Heart left ventricle (tissue), 16 donors: ENCODE results near the gene ARL14EP. TPM values are rescaled to one million over a fixed set of nuclear protein-coding genes. Genes with fewer than 3 reads are reported as not detected.

ENCODE experiments used
- ATAC-seq, 4 donors: fragments of 200-7000 bp; cut with Tn5 transposase; one replicate each; pipeline ENCODE4 v1.9.1; 2020 to 2022; ENCODE audit warnings: moderate library complexity in 4 of 4, mild to moderate bottlenecking in 3 of 4, moderate number of reproducible peaks in 1 of 4
- DNase-seq, 5 donors: peaks; one replicate each; pipeline ENCODE4 v3.0.0-alpha.2; 2020
- H3K27ac ChIP-seq, 12 donors: fragments of 200-600 bp; sonication (generic) in 4 of 12; one replicate each; pipeline versions ENCODE4 v1.5.0 to v1.8.0; 2016 to 2022; ENCODE audit warnings: mild to moderate bottlenecking in 2 of 12
- H3K27me3 ChIP-seq, 9 donors: fragments of 200-600 bp; sonication (generic) in 2 of 9; one replicate each; pipeline versions ENCODE4 v1.5.1 to v1.8.0; 2016 to 2022; ENCODE audit warnings: mild to moderate bottlenecking in 3 of 9
- H3K36me3 ChIP-seq, 9 donors: fragments of 200-600 bp; sonication (generic) in 2 of 9; one replicate each; pipeline versions ENCODE4 v1.5.0 to v1.8.0; 2018 to 2022; ENCODE audit warnings: mild to moderate bottlenecking in 2 of 9
- H3K4me1 ChIP-seq, 12 donors: fragments of 200-600 bp; sonication (generic) in 4 of 12; one replicate each; pipeline versions ENCODE4 v1.5.0 to v1.8.0; 2016 to 2022; ENCODE audit warnings: mild to moderate bottlenecking in 3 of 12
- H3K4me3 ChIP-seq, 12 donors: fragments of 200-600 bp; sonication (generic) in 4 of 12; one replicate each; pipeline versions ENCODE4 v1.5.0 to v1.8.0; 2017 to 2022; ENCODE audit warnings: mild to moderate bottlenecking in 9 of 12, moderate library complexity in 4 of 12
- H3K9me3 ChIP-seq, 12 donors: fragments of 200-600 bp; sonication (generic) in 4 of 12; one replicate each; pipeline versions ENCODE4 v1.5.0 to v1.8.0; 2016 to 2022; ENCODE audit warnings: mild to moderate bottlenecking in 1 of 12
- POLR2A ChIP-seq, 2 donors: fragments of 450-650 bp; IDR thresholded peaks; one replicate each; pipeline ENCODE4 v1.6.1; 2017; ENCODE audit warnings: antibody characterized with exemption in 2 of 2, mild to moderate bottlenecking in 2 of 2, moderate library complexity in 2 of 2
- WGBS, 4 donors: extraction: QIAGEN DNeasy Blood & Tissue Kit in 2 of 4; methylation state at CpG; one replicate each; pipeline versions ENCODE4 v1.1.5 to v1.1.7; 2013 to 2018; 5-methylcytosine and 5-hydroxymethylcytosine counted together
- intact Hi-C, 10 donors: fragments of 100-400 bp; cut with DNase I; formaldehyde crosslinking; loops; one replicate each; pipeline versions ENCODE4 v1.11.1 to v1.14.2; 2022
- polyA plus RNA-seq, 2 donors: library from polyadenylated mRNA; stranded (reverse); fragments of 200-250 nt; gene quantifications; one replicate each; pipeline ENCODE4 v1.2.3, GENCODE V29; 2013
- total RNA-seq, 9 donors: library from RNA; depleted of rRNA in 2 of 9; stranded (reverse); fragments of >200 nt in 2 of 9; fragmentation: NEBNext Ultra II Directional in 3 of 9; extraction: Animal tissue kit (Norgen Biotek cat#: 25700) in 3 of 9; gene quantifications; one replicate each; pipeline versions ENCODE4 v1.1.0 to v1.2.4, GENCODE V29; 2016 to 2023
- TF ChIP-seq, protein P1 (sequence below), 12 donors: fragments of 200-600 bp; sonication (generic) in 4 of 12; IDR thresholded peaks; one replicate each; pipeline versions ENCODE4 v1.5.0 to v1.8.0; 2018 to 2022; ENCODE audit warnings: antibody characterized with exemption in 12 of 12, mild to moderate bottlenecking in 5 of 12
- donor health status: ischemic (EF 13 %, LVEDD 7.1; RV severe dilation, severe dysfunction).
- donor health status: healthy with polysubstance abuse.
- donor health status: DM: no; HTN: yes; CAD: no.
- donor health status: DM: no; HTN: no; CAD: no.
- donor health status: ischemic (EF 25% LVEDD 6.9; RV normal size, moderate dysfunction).
- donor health status: ischemic (EF 25% LVEDD 5.7; RV mildly dilated, moderate dysfunction).
- donor health status: healthy.
- donor health status: DM: yes; HTN: yes; CAD: no.
- donor health status: ischemic (EF 35%, LVEDD 5.7; RV mildly dilated, moderate dysfunction).
- donor health status: nonischemic (EF 11% LVEDD 7.7; RV severe dilation, severe dysfunction).
- donor health status: DM: yes; HTN: yes; CAD: no.
- donor health status: PGD.
- donor health status: ischemic (EF 29% LVEDD 5.4; RV normal size, mild dysfunction).
- donor health status: nonischemic (EF 23%, LVEDD 6.1; RV moderate dilation, normal function).

Gene ARL14EP
- total and polyA plus RNA-seq, 11 donors: 13.1 to 43.8 (median 30.1) TPM

DNA sequence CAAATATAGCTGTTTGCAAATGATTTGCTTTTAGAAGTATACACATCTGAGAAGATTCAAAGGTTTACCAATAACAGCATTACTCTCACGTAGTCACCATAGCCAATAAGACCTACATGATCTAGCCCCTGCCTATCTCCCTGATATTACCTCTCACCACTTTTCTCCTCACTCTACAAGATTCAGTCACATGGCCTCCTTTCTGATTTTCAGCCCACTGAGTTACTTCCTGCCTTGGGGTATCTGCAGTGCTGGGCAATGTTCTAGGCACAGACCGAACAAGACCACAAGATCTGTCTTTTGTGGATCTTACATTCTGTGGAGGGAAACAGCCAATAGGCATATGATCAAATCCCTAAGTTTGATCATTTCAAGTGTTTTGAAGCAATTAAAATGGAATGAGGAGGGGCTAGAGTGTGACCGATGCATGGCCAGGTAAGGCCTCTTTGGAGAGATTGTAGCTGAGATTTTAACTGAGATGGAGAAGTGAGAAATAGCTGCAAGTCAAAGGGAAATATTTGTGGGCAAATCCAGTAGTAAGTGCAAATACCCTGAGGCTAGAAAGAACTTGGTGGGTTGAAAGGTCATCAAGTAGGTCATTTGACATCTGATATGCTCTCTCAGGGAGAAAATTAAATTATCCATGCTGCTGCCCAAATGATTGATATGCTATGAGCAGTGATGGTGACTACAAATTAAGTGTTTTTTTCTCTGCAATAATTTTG, 43.1 kb downstream of the ARL14EP start:
- no peak for TF ChIP-seq POLR2A (IDR thresholded peaks at IDR 0.05)
- TF ChIP-seq, protein P1, sequence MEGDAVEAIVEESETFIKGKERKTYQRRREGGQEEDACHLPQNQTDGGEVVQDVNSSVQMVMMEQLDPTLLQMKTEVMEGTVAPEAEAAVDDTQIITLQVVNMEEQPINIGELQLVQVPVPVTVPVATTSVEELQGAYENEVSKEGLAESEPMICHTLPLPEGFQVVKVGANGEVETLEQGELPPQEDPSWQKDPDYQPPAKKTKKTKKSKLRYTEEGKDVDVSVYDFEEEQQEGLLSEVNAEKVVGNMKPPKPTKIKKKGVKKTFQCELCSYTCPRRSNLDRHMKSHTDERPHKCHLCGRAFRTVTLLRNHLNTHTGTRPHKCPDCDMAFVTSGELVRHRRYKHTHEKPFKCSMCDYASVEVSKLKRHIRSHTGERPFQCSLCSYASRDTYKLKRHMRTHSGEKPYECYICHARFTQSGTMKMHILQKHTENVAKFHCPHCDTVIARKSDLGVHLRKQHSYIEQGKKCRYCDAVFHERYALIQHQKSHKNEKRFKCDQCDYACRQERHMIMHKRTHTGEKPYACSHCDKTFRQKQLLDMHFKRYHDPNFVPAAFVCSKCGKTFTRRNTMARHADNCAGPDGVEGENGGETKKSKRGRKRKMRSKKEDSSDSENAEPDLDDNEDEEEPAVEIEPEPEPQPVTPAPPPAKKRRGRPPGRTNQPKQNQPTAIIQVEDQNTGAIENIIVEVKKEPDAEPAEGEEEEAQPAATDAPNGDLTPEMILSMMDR (IDR thresholded peaks at IDR 0.05): no peak
- WGBS, 4 donors: 95 to 98% (median 96%) methylated on average over 3 of the region's 3 CpGs
- H3K4me1 ChIP-seq: peaks cover 0 to 12% (median 0%) of the 10 kb centered on the region in 12 donors
- no peak for ATAC-seq
- intact Hi-C loops: no loop called here
- no peaks in the 10 kb centered on the region for H3K9me3 ChIP-seq
- H3K4me3 ChIP-seq: no peak overlapping the region
- no peaks in the 10 kb centered on the region for H3K27me3 ChIP-seq
- no peak overlapping the region for H3K27ac ChIP-seq
- DNase-seq: no peak
- H3K36me3 ChIP-seq: no peaks in the 10 kb centered on the region

DNA sequence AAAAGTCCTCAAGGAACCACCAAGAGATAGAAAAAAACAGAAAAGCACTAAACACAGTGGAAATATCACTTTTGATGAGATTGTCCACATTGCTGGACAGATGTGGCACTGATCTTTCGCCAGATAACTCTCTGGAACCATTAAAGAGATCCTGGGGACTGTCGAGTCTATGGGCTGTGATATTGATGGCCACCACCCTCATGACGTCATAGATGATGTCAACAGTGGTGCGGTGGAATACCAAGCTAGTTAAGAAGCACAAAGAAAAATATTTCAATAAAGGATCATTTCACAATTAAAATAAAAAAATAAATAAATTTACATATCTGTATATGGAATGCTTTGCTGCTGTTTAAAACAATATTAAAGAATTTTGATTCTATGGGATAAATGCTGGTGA, 45.5 kb downstream of the ARL14EP start:
- 88 to 94% (median 91%) methylated on average over 4 of the region's 4 CpGs for WGBS, 4 donors
- Histone ChIP-seq H3K4me3 (no peak overlapping the region), H3K27ac (no peak overlapping the region), H3K9me3 (no peaks in the 10 kb centered on the region), H3K4me1 (peaks cover 0 to 12% (median 0%) of the 10 kb centered on the region in 12 donors), H3K36me3 (no peaks in the 10 kb centered on the region), H3K27me3 (no peaks in the 10 kb centered on the region)
- intact Hi-C loops: no loop called here
- no peak for ATAC-seq
- no peak for TF ChIP-seq POLR2A (IDR thresholded peaks at IDR 0.05)
- TF ChIP-seq, protein P1 (IDR thresholded peaks at IDR 0.05): no peak
- no peak for DNase-seq

DNA sequence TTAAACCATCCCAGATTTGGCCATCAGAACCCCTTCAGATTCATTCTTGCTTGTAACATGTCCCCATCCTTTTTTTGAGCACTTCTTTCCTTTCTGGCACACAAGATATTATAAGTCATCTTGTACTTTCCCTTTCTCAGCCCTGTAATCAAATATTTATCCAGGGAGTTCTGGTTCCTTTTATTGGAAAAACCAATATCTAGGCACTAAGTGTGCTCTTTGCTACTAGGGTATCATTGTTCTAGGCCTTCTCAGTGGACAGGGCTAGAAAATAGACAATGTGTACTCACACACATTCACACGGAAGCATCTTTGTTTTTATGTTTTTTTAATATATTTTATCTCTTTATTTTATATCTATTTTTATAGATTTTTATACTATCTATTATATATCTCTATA, 47.3 kb downstream of the ARL14EP start:
- intact Hi-C loops: no loop called here
- Histone ChIP-seq H3K27me3 (no peaks in the 10 kb centered on the region), H3K9me3 (no peaks in the 10 kb centered on the region), H3K27ac (no peak overlapping the region), H3K36me3 (no peaks in the 10 kb centered on the region), H3K4me3 (no peak overlapping the region), H3K4me1 (no peaks in the 10 kb centered on the region)
- no peak for TF ChIP-seq POLR2A (IDR thresholded peaks at IDR 0.05)
- ATAC-seq (no peak), DNase-seq (no peak)
- 89 to 98% (median 93%) methylated on average over 1 of the region's 1 CpG for WGBS, 4 donors

DNA sequence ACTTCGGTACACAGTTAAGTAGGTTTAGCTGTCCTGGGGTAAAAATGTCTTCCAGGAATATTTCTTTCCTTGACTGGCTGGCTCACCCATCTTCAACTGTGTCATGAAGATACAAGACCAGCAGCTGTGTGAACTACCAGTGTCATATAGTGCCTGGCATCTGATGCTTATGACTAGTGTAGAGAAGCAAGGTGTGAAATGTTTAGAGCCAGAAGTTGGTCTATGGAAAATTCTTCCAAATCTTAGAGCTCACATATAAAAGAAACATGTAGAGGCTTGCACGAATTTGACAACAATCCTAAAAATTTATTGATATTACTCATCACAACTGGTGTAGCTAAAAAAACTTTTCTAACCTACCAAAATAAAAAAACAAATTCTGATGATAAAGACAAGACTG, 54.4 kb downstream of the ARL14EP start:
- no peak overlapping the region for H3K27ac ChIP-seq
- H3K4me3 ChIP-seq: no peak overlapping the region
- H3K36me3 ChIP-seq: no peaks in the 10 kb centered on the region
- no peaks in the 10 kb centered on the region for H3K4me1 ChIP-seq
- intact Hi-C loops: no loop called here
- DNase-seq: no peak
- no peaks in the 10 kb centered on the region for H3K27me3 ChIP-seq
- 87 to 97% (median 92%) methylated on average over 2 of the region's 2 CpGs for WGBS, 4 donors
- ATAC-seq: no peak
- no peak for TF ChIP-seq POLR2A (IDR thresholded peaks at IDR 0.05)
- TF ChIP-seq, protein P1 (IDR thresholded peaks at IDR 0.05): no peak
- H3K9me3 ChIP-seq: no peaks in the 10 kb centered on the region

DNA sequence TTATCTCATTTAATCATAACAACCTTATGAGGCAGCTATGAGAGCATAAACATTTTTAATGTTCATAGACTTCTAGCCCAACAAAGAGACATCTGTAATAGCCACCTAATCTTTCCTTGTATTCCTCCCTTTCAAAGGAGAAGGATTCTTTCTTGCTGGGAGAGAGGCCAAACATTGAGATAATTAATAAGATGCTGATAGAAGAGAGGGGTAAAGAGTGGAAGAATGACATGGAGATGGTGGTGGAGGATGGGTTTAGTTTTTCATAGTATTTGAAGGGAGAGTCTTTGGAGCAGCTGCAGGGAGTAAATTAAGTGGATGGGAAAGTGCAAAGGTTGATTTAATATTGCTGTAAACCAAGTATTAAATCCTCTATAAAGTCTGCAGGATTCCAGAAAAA, 57.9 kb downstream of the ARL14EP start:
- H3K4me3 ChIP-seq: no peak overlapping the region
- no peaks in the 10 kb centered on the region for H3K9me3 ChIP-seq
- intact Hi-C loops: loop anchor here in 1 of 10 donors (1.0 kb wide), 1 partner anchor 12 kb away; no protein-coding TSS in a partner anchor
- H3K27ac ChIP-seq: no peak overlapping the region
- H3K4me1 ChIP-seq: no peaks in the 10 kb centered on the region
- DNase-seq: no peak
- H3K36me3 ChIP-seq: no peaks in the 10 kb centered on the region
- no peak for ATAC-seq
- no peak for TF ChIP-seq POLR2A (IDR thresholded peaks at IDR 0.05)
- TF ChIP-seq, protein P1 (IDR thresholded peaks at IDR 0.05): no peak
- no peaks in the 10 kb centered on the region for H3K27me3 ChIP-seq
